SK-N-SH treated with all-trans-retinoic acid at 6 μM for 48 hours (cell line): Measurements from ENCODE around the gene MCOLN3.

Source experiments
- ATAC-seq: fragments of 200-7000 bp; cut with Tn5 transposase; 3 replicates; pipeline ENCODE4 v1.9.1; 2020; ENCODE audit warnings: mild to moderate bottlenecking, moderate library complexity
- ARNTL ChIP-seq: fragments of 450-650 bp; formaldehyde crosslinking; IDR thresholded peaks from 2 replicates; pipeline ENCODE4 v1.5.0; 2020; ENCODE audit warnings: low read depth, mild to moderate bottlenecking, moderate library complexity, borderline replicate concordance
- BACH2 ChIP-seq: fragments of 250-450 bp; sonication (Bioruptor Pico); IDR thresholded peaks from 2 replicates; pipeline ENCODE4 v1.9.0; 2021; ENCODE audit warnings: mild to moderate bottlenecking, borderline replicate concordance
- CREB5 ChIP-seq: fragments of 250-450 bp; sonication (Bioruptor Pico); IDR thresholded peaks from 2 replicates; pipeline ENCODE4 v1.5.1; 2020; ENCODE audit warnings: low read depth, mild to moderate bottlenecking, moderate library complexity
- CSDC2 ChIP-seq: fragments of 250-450 bp; sonication (Bioruptor Pico); IDR thresholded peaks from 2 replicates; pipeline ENCODE4 v1.5.0; 2020; ENCODE audit warnings: mild to moderate bottlenecking, moderate library complexity
- CSRNP3 ChIP-seq: fragments of 250-450 bp; sonication (Bioruptor Pico); IDR thresholded peaks from 2 replicates; pipeline ENCODE4 v1.5.1; 2021; ENCODE audit warnings: mild to moderate bottlenecking, moderate library complexity
- ESRRG ChIP-seq: fragments of 250-450 bp; sonication (Bioruptor Pico); IDR thresholded peaks from 2 replicates; pipeline ENCODE4 v1.6.1; 2021; ENCODE audit warnings: mild to moderate bottlenecking
- GLIS3 ChIP-seq: fragments of 250-450 bp; sonication (Bioruptor Pico); IDR thresholded peaks from 2 replicates; pipeline ENCODE4 v1.5.0; 2020; ENCODE audit warnings: mild to moderate bottlenecking, moderate library complexity
- ISL1 ChIP-seq: fragments of 250-450 bp; sonication (Bioruptor Pico); IDR thresholded peaks from 2 replicates; pipeline ENCODE4 v2.1.2; 2022; ENCODE audit warnings: mild to moderate bottlenecking, moderate library complexity
- OSR1 ChIP-seq: fragments of 250-450 bp; sonication (Bioruptor Pico); IDR thresholded peaks from 2 replicates; pipeline ENCODE4 v1.8.0; 2022; ENCODE audit warnings: moderate library complexity, mild to moderate bottlenecking, inconsistent platforms
- POU6F1 ChIP-seq: fragments of 250-450 bp; sonication (Bioruptor Pico); IDR thresholded peaks from 2 replicates; pipeline ENCODE4 v1.8.0; 2021; ENCODE audit warnings: low read depth, mild to moderate bottlenecking, moderate library complexity, borderline replicate concordance
- PPARA ChIP-seq: fragments of 250-450 bp; sonication (Bioruptor Pico); IDR thresholded peaks from 2 replicates; pipeline ENCODE4 v1.5.0; 2020; ENCODE audit warnings: mild to moderate bottlenecking, borderline replicate concordance
- RARB ChIP-seq: fragments of 250-450 bp; sonication (Bioruptor Pico); IDR thresholded peaks from 2 replicates; pipeline ENCODE4 v1.8.0; 2021; ENCODE audit warnings: mild to moderate bottlenecking, moderate library complexity
- SNAI2 ChIP-seq: fragments of 250-450 bp; sonication (Bioruptor Pico); IDR thresholded peaks from 2 replicates; pipeline ENCODE4 v1.5.0; 2020; ENCODE audit warnings: mild to moderate bottlenecking, moderate library complexity
- TCF4 ChIP-seq: fragments of 250-450 bp; sonication (Bioruptor Pico); IDR thresholded peaks from 2 replicates; pipeline ENCODE4 v1.8.0; 2021; ENCODE audit warnings: mild to moderate bottlenecking, moderate library complexity, borderline replicate concordance
- TOX ChIP-seq: fragments of 250-450 bp; sonication (Bioruptor Pico); IDR thresholded peaks from 2 replicates; pipeline ENCODE4 v1.8.0; 2021; ENCODE audit warnings: mild to moderate bottlenecking, moderate library complexity, borderline replicate concordance
- TSHZ2 ChIP-seq: fragments of 250-450 bp; sonication (Bioruptor Pico); IDR thresholded peaks from 2 replicates; pipeline ENCODE4 v1.5.0; 2020; ENCODE audit warnings: mild to moderate bottlenecking, moderate library complexity
- ZC3H10 ChIP-seq: fragments of 250-450 bp; sonication (Bioruptor Pico); IDR thresholded peaks from 2 replicates; pipeline ENCODE4 v1.5.1; 2021; ENCODE audit warnings: mild to moderate bottlenecking, moderate library complexity
- ZFP3 ChIP-seq: fragments of 250-450 bp; sonication (Bioruptor Pico); IDR thresholded peaks from 2 replicates; pipeline ENCODE4 v1.5.0; 2020; ENCODE audit warnings: mild to moderate bottlenecking, moderate library complexity
- ZFP30 ChIP-seq: fragments of 450-650 bp; formaldehyde crosslinking; IDR thresholded peaks from 2 replicates; pipeline ENCODE4 v1.5.0; 2022; ENCODE audit warnings: mild to moderate bottlenecking, moderate library complexity
- ZNF70 ChIP-seq: fragments of 450-650 bp; formaldehyde crosslinking; IDR thresholded peaks from 2 replicates; pipeline ENCODE4 v1.5.0; 2020; ENCODE audit warnings: mild to moderate bottlenecking, moderate library complexity
- ZNF8 ChIP-seq: fragments of 450-650 bp; formaldehyde crosslinking; IDR thresholded peaks from 2 replicates; pipeline ENCODE4 v1.5.0; 2020; ENCODE audit warnings: mild to moderate bottlenecking, moderate library complexity

Gene MCOLN3

GRCh38 chr1:85090225-85090624 lies 41.9 kb upstream of the MCOLN3 start:
- ATAC-seq, result no peak
- no peak for TF ChIP-seq CREB5 (CRISPR knock-in tag)
- TF ChIP-seq TOX (CRISPR knock-in tag), result no peak
- no peak for TF ChIP-seq ZNF8 (CRISPR knock-in tag)
- TF ChIP-seq OSR1 (CRISPR knock-in tag), result no peak
- no peak for TF ChIP-seq ZNF70
- no peak for TF ChIP-seq TCF4 (CRISPR knock-in tag)
- no peak for TF ChIP-seq CSDC2 (CRISPR knock-in tag)
- TF ChIP-seq ZFP30 (CRISPR knock-in tag), result no peak

GRCh38 chr1:85089203-85089602 lies 40.9 kb upstream of the MCOLN3 start:
- no peak for TF ChIP-seq ZNF8 (CRISPR knock-in tag)
- no peak for TF ChIP-seq ZFP30 (CRISPR knock-in tag)
- TF ChIP-seq GLIS3, result no peak
- no peak for TF ChIP-seq TCF4 (CRISPR knock-in tag)
- no peak for TF ChIP-seq RARB
- TF ChIP-seq ISL1 (CRISPR knock-in tag), result no peak
- no peak for TF ChIP-seq OSR1 (CRISPR knock-in tag)
- no peak for TF ChIP-seq PPARA (CRISPR knock-in tag)
- no peak for TF ChIP-seq SNAI2 (CRISPR knock-in tag)
- TF ChIP-seq TOX (CRISPR knock-in tag), result no peak
- no peak for TF ChIP-seq ESRRG
- no peak for TF ChIP-seq ARNTL (CRISPR knock-in tag)
- TF ChIP-seq ZC3H10, result no peak
- no peak for TF ChIP-seq ZFP3 (CRISPR knock-in tag)
- no peak for ATAC-seq

GRCh38 chr1:85088408-85088784 lies 40.1 kb upstream of the MCOLN3 start:
- ATAC-seq, result no peak
- TF ChIP-seq GLIS3, result no peak
- TF ChIP-seq ARNTL (CRISPR knock-in tag), result no peak
- TF ChIP-seq TCF4 (CRISPR knock-in tag), result no peak
- no peak for TF ChIP-seq ZNF8 (CRISPR knock-in tag)
- no peak for TF ChIP-seq POU6F1 (CRISPR knock-in tag)
- TF ChIP-seq TSHZ2 (CRISPR knock-in tag), result no peak
- no peak for TF ChIP-seq CSRNP3 (CRISPR knock-in tag)
- TF ChIP-seq ZNF70, result no peak
- no peak for TF ChIP-seq SNAI2 (CRISPR knock-in tag)
- no peak for TF ChIP-seq ZC3H10
- TF ChIP-seq CREB5 (CRISPR knock-in tag), result no peak
- TF ChIP-seq CSDC2 (CRISPR knock-in tag), result no peak
- no peak for TF ChIP-seq TOX (CRISPR knock-in tag)
- TF ChIP-seq ESRRG, result no peak
- TF ChIP-seq PPARA (CRISPR knock-in tag), result no peak
- no peak for TF ChIP-seq BACH2
- TF ChIP-seq ZFP3 (CRISPR knock-in tag), result no peak
- TF ChIP-seq, all 23 proteins: peak for 0
